Measurements from ENCODE around the gene PLEKHA3. TPM values are rescaled to one million over a fixed set of nuclear protein-coding genes. Genes with fewer than 3 reads are reported as not detected.

The PLEKHA3 gene
- total RNA-seq, 1 experiment from 2014 or later = 30.5 TPM

DNA sequence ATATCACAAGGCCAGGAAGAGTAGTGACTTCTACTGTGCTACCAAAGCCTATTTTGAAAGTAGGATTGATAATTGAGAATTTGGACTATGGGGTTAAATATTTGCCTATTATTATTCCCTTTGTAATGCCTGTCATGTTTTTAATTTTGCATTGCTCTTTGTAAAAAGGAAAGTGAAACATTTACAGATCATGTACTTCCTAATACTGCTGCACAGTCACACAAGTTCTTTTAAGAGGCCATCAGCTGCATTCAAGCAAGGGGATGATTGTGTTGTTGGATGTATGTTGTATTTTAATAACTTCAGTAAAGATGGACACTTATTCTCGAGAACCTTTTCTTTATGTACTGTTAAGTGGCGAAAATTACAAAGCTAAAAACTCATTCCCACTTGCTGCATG is 70.1 kb downstream of the PLEKHA3 start:
- in situ Hi-C loops (cut with HindIII; ENCODE audit: low pct_unique_long_range_greater_than_20kb, low sequenced_read_pairs) = no loop called here
- no TSS peak for BruUV-seq (replicated peaks)
- no peaks in the 10 kb centered on the region for H3K9me3 ChIP-seq (ENCODE audit: control insufficient read depth, insufficient read depth, low read depth, low read length)
- TF ChIP-seq, protein P1, sequence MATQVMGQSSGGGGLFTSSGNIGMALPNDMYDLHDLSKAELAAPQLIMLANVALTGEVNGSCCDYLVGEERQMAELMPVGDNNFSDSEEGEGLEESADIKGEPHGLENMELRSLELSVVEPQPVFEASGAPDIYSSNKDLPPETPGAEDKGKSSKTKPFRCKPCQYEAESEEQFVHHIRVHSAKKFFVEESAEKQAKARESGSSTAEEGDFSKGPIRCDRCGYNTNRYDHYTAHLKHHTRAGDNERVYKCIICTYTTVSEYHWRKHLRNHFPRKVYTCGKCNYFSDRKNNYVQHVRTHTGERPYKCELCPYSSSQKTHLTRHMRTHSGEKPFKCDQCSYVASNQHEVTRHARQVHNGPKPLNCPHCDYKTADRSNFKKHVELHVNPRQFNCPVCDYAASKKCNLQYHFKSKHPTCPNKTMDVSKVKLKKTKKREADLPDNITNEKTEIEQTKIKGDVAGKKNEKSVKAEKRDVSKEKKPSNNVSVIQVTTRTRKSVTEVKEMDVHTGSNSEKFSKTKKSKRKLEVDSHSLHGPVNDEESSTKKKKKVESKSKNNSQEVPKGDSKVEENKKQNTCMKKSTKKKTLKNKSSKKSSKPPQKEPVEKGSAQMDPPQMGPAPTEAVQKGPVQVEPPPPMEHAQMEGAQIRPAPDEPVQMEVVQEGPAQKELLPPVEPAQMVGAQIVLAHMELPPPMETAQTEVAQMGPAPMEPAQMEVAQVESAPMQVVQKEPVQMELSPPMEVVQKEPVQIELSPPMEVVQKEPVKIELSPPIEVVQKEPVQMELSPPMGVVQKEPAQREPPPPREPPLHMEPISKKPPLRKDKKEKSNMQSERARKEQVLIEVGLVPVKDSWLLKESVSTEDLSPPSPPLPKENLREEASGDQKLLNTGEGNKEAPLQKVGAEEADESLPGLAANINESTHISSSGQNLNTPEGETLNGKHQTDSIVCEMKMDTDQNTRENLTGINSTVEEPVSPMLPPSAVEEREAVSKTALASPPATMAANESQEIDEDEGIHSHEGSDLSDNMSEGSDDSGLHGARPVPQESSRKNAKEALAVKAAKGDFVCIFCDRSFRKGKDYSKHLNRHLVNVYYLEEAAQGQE (IDR thresholded peaks at IDR 0.05; ENCODE audit: insufficient read depth in 1 of 2, low read depth in 2 of 2, low read length in 1 of 2) = no peak
- TF ChIP-seq TCF7L2 (IDR thresholded peaks at IDR 0.05; ENCODE audit: low read depth, low read length) (no peak), SIN3A (IDR thresholded peaks at IDR 0.05; ENCODE audit: borderline replicate concordance, insufficient read depth, low read depth, low read length) (no peak), POLR2AphosphoS5 (IDR thresholded peaks at IDR 0.05; ENCODE audit: low read depth, low read length) (no peak)
- TF ChIP-seq, protein P2, sequence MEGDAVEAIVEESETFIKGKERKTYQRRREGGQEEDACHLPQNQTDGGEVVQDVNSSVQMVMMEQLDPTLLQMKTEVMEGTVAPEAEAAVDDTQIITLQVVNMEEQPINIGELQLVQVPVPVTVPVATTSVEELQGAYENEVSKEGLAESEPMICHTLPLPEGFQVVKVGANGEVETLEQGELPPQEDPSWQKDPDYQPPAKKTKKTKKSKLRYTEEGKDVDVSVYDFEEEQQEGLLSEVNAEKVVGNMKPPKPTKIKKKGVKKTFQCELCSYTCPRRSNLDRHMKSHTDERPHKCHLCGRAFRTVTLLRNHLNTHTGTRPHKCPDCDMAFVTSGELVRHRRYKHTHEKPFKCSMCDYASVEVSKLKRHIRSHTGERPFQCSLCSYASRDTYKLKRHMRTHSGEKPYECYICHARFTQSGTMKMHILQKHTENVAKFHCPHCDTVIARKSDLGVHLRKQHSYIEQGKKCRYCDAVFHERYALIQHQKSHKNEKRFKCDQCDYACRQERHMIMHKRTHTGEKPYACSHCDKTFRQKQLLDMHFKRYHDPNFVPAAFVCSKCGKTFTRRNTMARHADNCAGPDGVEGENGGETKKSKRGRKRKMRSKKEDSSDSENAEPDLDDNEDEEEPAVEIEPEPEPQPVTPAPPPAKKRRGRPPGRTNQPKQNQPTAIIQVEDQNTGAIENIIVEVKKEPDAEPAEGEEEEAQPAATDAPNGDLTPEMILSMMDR (IDR thresholded peaks at IDR 0.05) = no peak
- H3K27ac ChIP-seq (ENCODE audit: low read length) = no peak overlapping the region
- POLR2A ChIA-PET = no interaction called here
- no peaks in the 10 kb centered on the region for H3K27me3 ChIP-seq (ENCODE audit: control insufficient read depth, insufficient read depth, low read length)
- no peak for DNase-seq (ENCODE audit: low read depth, low spot score)
- H3K36me3 ChIP-seq (ENCODE audit: control insufficient read depth, insufficient read depth, low read length) = no peaks in the 10 kb centered on the region
- H3K4me1 ChIP-seq (ENCODE audit: control insufficient read depth, insufficient read depth, low read length) = no peaks in the 10 kb centered on the region
- no peak for ATAC-seq
- CTCF ChIA-PET = no interaction called here
- intact Hi-C loops (cut with micrococcal nuclease; ENCODE audit: unreplicated experiment) = no loop called here
- no peak overlapping the region for H3K4me3 ChIP-seq (ENCODE audit: low read depth in 2 of 2, low read length in 2 of 2)

DNA sequence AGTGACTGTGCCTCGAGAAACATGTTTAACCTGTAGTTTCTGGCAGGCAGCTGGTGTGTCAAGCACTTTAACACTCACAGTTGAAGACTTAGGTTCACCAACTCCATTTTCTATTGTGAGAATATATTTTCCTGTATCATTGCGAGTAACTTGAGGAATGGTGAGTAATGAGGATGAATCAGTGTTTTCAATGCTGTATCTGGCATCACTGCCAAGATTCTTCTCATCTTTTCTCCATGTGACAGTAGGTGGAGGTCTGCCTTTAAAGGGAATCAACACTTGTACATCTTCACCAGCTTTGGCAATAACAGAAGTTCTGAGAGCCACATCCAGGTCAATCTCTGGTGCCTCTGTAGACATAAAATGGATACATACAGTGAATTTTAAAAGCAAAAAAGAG is 72.8 kb downstream of the PLEKHA3 start:
- Histone ChIP-seq H3K9me3 (ENCODE audit: control insufficient read depth, insufficient read depth, low read depth, low read length) (no peaks in the 10 kb centered on the region), H3K27ac (ENCODE audit: low read length) (no peak overlapping the region), H3K27me3 (ENCODE audit: control insufficient read depth, insufficient read depth, low read length) (no peaks in the 10 kb centered on the region), H3K4me1 (ENCODE audit: control insufficient read depth, insufficient read depth, low read length) (no peaks in the 10 kb centered on the region), H3K36me3 (ENCODE audit: control insufficient read depth, insufficient read depth, low read length) (no peaks in the 10 kb centered on the region), H3K4me3 (ENCODE audit: low read depth in 2 of 2, low read length in 2 of 2) (no peak overlapping the region)
- peak; percentile 18 for DNase-seq (ENCODE audit: low read depth, low spot score)
- ChIA-PET CTCF (no interaction called here), POLR2A (no interaction called here)
- in situ Hi-C loops (cut with HindIII; ENCODE audit: low pct_unique_long_range_greater_than_20kb, low sequenced_read_pairs) = no loop called here
- TF ChIP-seq, protein P2 (IDR thresholded peaks at IDR 0.05) = no peak
- TF ChIP-seq, protein P1 (IDR thresholded peaks at IDR 0.05; ENCODE audit: insufficient read depth in 1 of 2, low read depth in 2 of 2, low read length in 1 of 2) = no peak
- TF ChIP-seq SIN3A (IDR thresholded peaks at IDR 0.05; ENCODE audit: borderline replicate concordance, insufficient read depth, low read depth, low read length) (no peak), POLR2AphosphoS5 (IDR thresholded peaks at IDR 0.05; ENCODE audit: low read depth, low read length) (no peak), TCF7L2 (IDR thresholded peaks at IDR 0.05; ENCODE audit: low read depth, low read length) (no peak)
- ATAC-seq = no peak
- intact Hi-C loops (cut with micrococcal nuclease; ENCODE audit: unreplicated experiment) = no loop called here
- BruUV-seq (replicated peaks) = no TSS peak

Other genes with a start within 250 kb of the PLEKHA3 start
- 59.4 TPM for gene PRKRA, start 29.3 kb upstream of the PLEKHA3 start, total RNA-seq (2021; ENCODE audit: unreplicated experiment)
- gene PJVK, start 29.1 kb upstream of the PLEKHA3 start, total RNA-seq (2021; ENCODE audit: unreplicated experiment) = 3.7 TPM
- gene FKBP7, start 1.9 kb upstream of the PLEKHA3 start, total RNA-seq (2021; ENCODE audit: unreplicated experiment) = 1.8 TPM